HepG2 (cell line): ENCODE results near the gene MTHFD1L. TPM values are rescaled to one million over a fixed set of nuclear protein-coding genes. Genes with fewer than 3 reads are reported as not detected.

Experiments used
- ATAC-seq: fragments of 200-7000 bp; cut with Tn5 transposase; 3 replicates; pipeline ENCODE4 v1.9.1; 2020; ENCODE audit warnings: mild to moderate bottlenecking, moderate library complexity
- BruUV-seq: library from RNA; stranded (reverse); fragments of 400-500 nt; replicated peaks from 2 replicates; lab custom pipeline; 2021; lab: Mats Ljungman, UMichigan
- CTCF ChIA-PET: fragments of 300-600 bp; formaldehyde crosslinking; extraction: SDS; loops from one replicate; lab custom pipeline; 2021; ENCODE audit warnings: low total read pairs, inconsistent platforms, low intra/inter-chr PET ratio; lab: Yijun Ruan, JAX
- POLR2A ChIA-PET: fragments of 350-600 bp; sonication (Branson Sonifier 250); formaldehyde crosslinking; loops from one replicate; lab custom pipeline; 2020; ENCODE audit warnings: antibody characterized with exemption, inconsistent platforms; lab: Yijun Ruan, JAX
- DNase-seq: peaks from one replicate; pipeline ENCODE4 v3.0.0-alpha.2; 2015; ENCODE audit warnings: low spot score
- FAIRE-seq: peaks from 3 replicates; lab custom pipeline; 2011; peaks lifted over from hg19 to GRCh38; lab: Jason Lieb, UNC
- H2AFZ ChIP-seq: one replicate; pipeline ENCODE4 v1.6.1; 2011; ENCODE audit warnings: low read length, inconsistent platforms
- H3K27ac ChIP-seq: fragments of 300-600 bp; 3 replicates; pipeline ENCODE4 v1.8.0; 2011; ENCODE audit warnings: mixed run types, mild to moderate bottlenecking, mixed read lengths, low read length, inconsistent platforms; ENCODE audit not compliant: insufficient read depth; ENCODE audit errors: extremely low read length
- H3K27me3 ChIP-seq, 2 experiments: fragments of 200-600 bp in 1 of 2; 2 replicates in 1 of 2; 3 replicates in 1 of 2; pipeline versions ENCODE4 v1.6.0 to v1.8.0; 2011; ENCODE audit warnings: low read length in 2 of 2, mild to moderate bottlenecking in 2 of 2, moderate library complexity in 2 of 2, inconsistent platforms in 1 of 2; ENCODE audit not compliant: insufficient read depth in 2 of 2, control insufficient read depth in 1 of 2
- H3K36me3 ChIP-seq, 2 experiments: fragments of 200-600 bp in 1 of 2; replicated peaks in 1 of 2; 2 replicates in 1 of 2; 3 replicates in 1 of 2; pipeline versions ENCODE4 v1.5.1 to v1.8.0; 2011; ENCODE audit warnings: low read length in 2 of 2, inconsistent platforms in 1 of 2; ENCODE audit not compliant: insufficient read depth in 2 of 2, control insufficient read depth in 1 of 2
- H3K4me1 ChIP-seq: 2 replicates; pipeline ENCODE4 v1.5.1; 2012; ENCODE audit warnings: low read length, inconsistent platforms; ENCODE audit not compliant: insufficient read depth
- H3K4me2 ChIP-seq: 2 replicates; pipeline ENCODE4 v1.6.0; 2011; ENCODE audit warnings: low read depth, low read length, inconsistent platforms
- H3K4me3 ChIP-seq, 3 experiments: fragments of 200-600 bp in 1 of 3; sonication (generic), shearing (Covaris generic) in 1 of 3; replicated peaks in 1 of 3; 2 replicates each; pipeline ENCODE4 v1.5.1; 2011 to 2016; ENCODE audit warnings: low read length in 3 of 3, inconsistent platforms in 2 of 3, low read depth in 2 of 3, mild to moderate bottlenecking in 2 of 3, control low read depth in 1 of 3, mixed read lengths in 1 of 3; ENCODE audit not compliant: insufficient read depth in 1 of 3
- H3K79me2 ChIP-seq: one replicate; pipeline ENCODE4 v1.6.1; 2011; ENCODE audit warnings: low read length, inconsistent platforms; ENCODE audit not compliant: insufficient read depth
- H3K9ac ChIP-seq: 2 replicates; pipeline ENCODE4 v1.6.0; 2011; ENCODE audit warnings: mild to moderate bottlenecking, low read depth, low read length, inconsistent platforms; ENCODE audit not compliant: insufficient read depth
- H3K9me3 ChIP-seq: 2 replicates; pipeline ENCODE4 v1.5.1; 2012; ENCODE audit warnings: mild to moderate bottlenecking, low read length
- H4K20me1 ChIP-seq: 2 replicates; pipeline ENCODE4 v1.6.0; 2011; ENCODE audit warnings: inconsistent platforms, mild to moderate bottlenecking, low read length, moderate library complexity; ENCODE audit not compliant: insufficient read depth
- ATF4 ChIP-seq, 2 experiments: fragments of 450-650 bp in 1 of 2; sonication (generic) in 1 of 2; formaldehyde crosslinking; IDR thresholded peaks; 2 replicates each; pipeline versions ENCODE4 v1.5.0 to v1.8.0; 2020 to 2022; ENCODE audit warnings: mild to moderate bottlenecking in 1 of 2, missing genetic modification reagents in 1 of 2
- YEATS2 ChIP-seq: sonication (generic); formaldehyde crosslinking; IDR thresholded peaks from 2 replicates; pipeline ENCODE4 v1.4.0; 2020; ENCODE audit warnings: missing genetic modification reagents, borderline replicate concordance
- WGBS: methylation state at CpG from one replicate; pipeline ENCODE4 v1.1.6; 2017; ENCODE audit warnings: low lambda C conversion rate; 5-methylcytosine and 5-hydroxymethylcytosine counted together
- in situ Hi-C: cut with HindIII; loops from 2 replicates; pipeline ENCODE4 v1.10.0; 2017; ENCODE audit warnings: low pct_unique_long_range_greater_than_20kb; ENCODE audit not compliant: extremely low pct_ligation_motif_present
- intact Hi-C: fragments of 100-400 bp; cut with micrococcal nuclease; formaldehyde crosslinking; loops from one replicate; pipeline ENCODE4 v1.10.0; 2022; ENCODE audit not compliant: unreplicated experiment
- polyA plus RNA-seq, 8 experiments: library from polyadenylated mRNA; depleted of rRNA in 3 of 8; stranded (reverse) in 7 of 8; unstranded in 1 of 8; fragments of >200 nt; fragmentation: Illumina TruSeq in 4 of 8; extraction: Trizol in 4 of 8; gene quantifications; 2 replicates each; pipeline versions ENCODE4 v1.2.1 to v1.2.3, GENCODE V29; 2011 to 2016; ENCODE audit warnings: low read depth in 4 of 8, missing spikeins in 1 of 8, mixed read lengths in 1 of 8; ENCODE audit not compliant: insufficient read depth in 1 of 8
- total RNA-seq, 5 experiments: library from RNA; depleted of rRNA; stranded (reverse); fragments of >200 nt; fragmentation: Illumina TruSeq; extraction: Trizol; gene quantifications; 2 replicates each; pipeline ENCODE4 v1.2.3, GENCODE V29; 2016; ENCODE audit warnings: low read depth in 1 of 5
- TF ChIP-seq, protein P1 (sequence below): sonication (generic); formaldehyde crosslinking; IDR thresholded peaks from 2 replicates; pipeline ENCODE4 v1.4.0; 2020; ENCODE audit warnings: missing genetic modification reagents

MTHFD1L gene
- total and polyA plus RNA-seq, 2 of the 13 experiments (the other 11 are each of a cell fraction or from before 2014, with no cell fraction given): 24.0 to 39.6 TPM

GRCh38 chr6:150924808-150925589, 59.5 kb downstream of the MTHFD1L start:
- Histone ChIP-seq H3K4me3 (no peak overlapping the region), H3K27me3 (no peaks in the 10 kb centered on the region), H3K79me2 (no peaks in the 10 kb centered on the region), H3K27ac (no peak overlapping the region), H3K4me1 (no peaks in the 10 kb centered on the region; the same call in 1 of the 2 replicates), H4K20me1 (no peaks in the 10 kb centered on the region), H2AFZ (no peak overlapping the region), H3K36me3 (peaks cover 13 to 65% of the 10 kb centered on the region in 2 experiments), H3K9me3 (no peaks in the 10 kb centered on the region), H3K4me2 (no peak overlapping the region), H3K9ac (no peak overlapping the region)
- no TSS peak for BruUV-seq
- no peak for DNase-seq
- CTCF ChIA-PET: no interaction called here
- ATAC-seq: peak; percentile 78
- no peak for FAIRE-seq
- intact Hi-C loops (no loop called here), in situ Hi-C loops (no loop called here)
- 97% methylated on average over 11 of the region's 11 CpGs for WGBS
- no peak for TF ChIP-seq ATF4 (CRISPR knock-in tag; IDR thresholded peaks at IDR 0.05)
- no peak for TF ChIP-seq YEATS2 (CRISPR knock-in tag)
- TF ChIP-seq, protein P1, sequence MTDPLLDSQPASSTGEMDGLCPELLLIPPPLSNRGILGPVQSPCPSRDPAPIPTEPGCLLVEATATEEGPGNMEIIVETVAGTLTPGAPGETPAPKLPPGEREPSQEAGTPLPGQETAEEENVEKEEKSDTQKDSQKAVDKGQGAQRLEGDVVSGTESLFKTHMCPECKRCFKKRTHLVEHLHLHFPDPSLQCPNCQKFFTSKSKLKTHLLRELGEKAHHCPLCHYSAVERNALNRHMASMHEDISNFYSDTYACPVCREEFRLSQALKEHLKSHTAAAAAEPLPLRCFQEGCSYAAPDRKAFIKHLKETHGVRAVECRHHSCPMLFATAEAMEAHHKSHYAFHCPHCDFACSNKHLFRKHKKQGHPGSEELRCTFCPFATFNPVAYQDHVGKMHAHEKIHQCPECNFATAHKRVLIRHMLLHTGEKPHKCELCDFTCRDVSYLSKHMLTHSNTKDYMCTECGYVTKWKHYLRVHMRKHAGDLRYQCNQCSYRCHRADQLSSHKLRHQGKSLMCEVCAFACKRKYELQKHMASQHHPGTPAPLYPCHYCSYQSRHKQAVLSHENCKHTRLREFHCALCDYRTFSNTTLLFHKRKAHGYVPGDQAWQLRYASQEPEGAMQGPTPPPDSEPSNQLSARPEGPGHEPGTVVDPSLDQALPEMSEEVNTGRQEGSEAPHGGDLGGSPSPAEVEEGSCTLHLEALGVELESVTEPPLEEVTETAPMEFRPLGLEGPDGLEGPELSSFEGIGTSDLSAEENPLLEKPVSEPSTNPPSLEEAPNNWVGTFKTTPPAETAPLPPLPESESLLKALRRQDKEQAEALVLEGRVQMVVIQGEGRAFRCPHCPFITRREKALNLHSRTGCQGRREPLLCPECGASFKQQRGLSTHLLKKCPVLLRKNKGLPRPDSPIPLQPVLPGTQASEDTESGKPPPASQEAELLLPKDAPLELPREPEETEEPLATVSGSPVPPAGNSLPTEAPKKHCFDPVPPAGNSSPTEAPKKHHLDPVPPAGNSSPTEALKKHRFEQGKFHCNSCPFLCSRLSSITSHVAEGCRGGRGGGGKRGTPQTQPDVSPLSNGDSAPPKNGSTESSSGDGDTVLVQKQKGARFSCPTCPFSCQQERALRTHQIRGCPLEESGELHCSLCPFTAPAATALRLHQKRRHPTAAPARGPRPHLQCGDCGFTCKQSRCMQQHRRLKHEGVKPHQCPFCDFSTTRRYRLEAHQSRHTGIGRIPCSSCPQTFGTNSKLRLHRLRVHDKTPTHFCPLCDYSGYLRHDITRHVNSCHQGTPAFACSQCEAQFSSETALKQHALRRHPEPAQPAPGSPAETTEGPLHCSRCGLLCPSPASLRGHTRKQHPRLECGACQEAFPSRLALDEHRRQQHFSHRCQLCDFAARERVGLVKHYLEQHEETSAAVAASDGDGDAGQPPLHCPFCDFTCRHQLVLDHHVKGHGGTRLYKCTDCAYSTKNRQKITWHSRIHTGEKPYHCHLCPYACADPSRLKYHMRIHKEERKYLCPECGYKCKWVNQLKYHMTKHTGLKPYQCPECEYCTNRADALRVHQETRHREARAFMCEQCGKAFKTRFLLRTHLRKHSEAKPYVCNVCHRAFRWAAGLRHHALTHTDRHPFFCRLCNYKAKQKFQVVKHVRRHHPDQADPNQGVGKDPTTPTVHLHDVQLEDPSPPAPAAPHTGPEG: no peak
- POLR2A ChIA-PET: no interaction called here
